Fibroblast of lung (primary cell): ENCODE results near the gene SH3D19. TPM values are rescaled to one million over a fixed set of nuclear protein-coding genes. Genes with fewer than 3 reads are reported as not detected.

ENCODE experiments used
- DNase-seq, 2 donors: peaks; one replicate each; pipeline versions ENCODE4 v3.0.0 to v3.0.0-alpha.2; 2010; ENCODE audit warnings: low read depth in 2 of 2
- H2AFZ ChIP-seq: 2 replicates; pipeline ENCODE4 v1.5.1; 2012; ENCODE audit warnings: low read length, control low read depth, inconsistent platforms
- H3K27ac ChIP-seq: 2 replicates; pipeline ENCODE4 v1.5.1; 2011; ENCODE audit warnings: low read length, control low read depth; ENCODE audit not compliant: insufficient read depth
- H3K27me3 ChIP-seq: 2 replicates; pipeline ENCODE4 v1.5.1; 2011; ENCODE audit warnings: mild to moderate bottlenecking, low read length; ENCODE audit not compliant: control insufficient read depth, insufficient read depth
- H3K36me3 ChIP-seq: 2 replicates; pipeline ENCODE4 v1.5.1; 2011; ENCODE audit warnings: low read length; ENCODE audit not compliant: control insufficient read depth, insufficient read depth
- H3K4me1 ChIP-seq: 2 replicates; pipeline ENCODE4 v1.5.1; 2011; ENCODE audit warnings: low read length; ENCODE audit not compliant: control insufficient read depth, insufficient read depth; ENCODE audit errors: extremely low read depth
- H3K4me2 ChIP-seq: 2 replicates; pipeline ENCODE4 v1.5.1; 2011; ENCODE audit warnings: low read length, control low read depth; ENCODE audit not compliant: insufficient read depth; ENCODE audit errors: extremely low read depth
- H3K4me3 ChIP-seq, 4 experiments: fragments of 200-600 bp in 1 of 4; sonication (generic) in 1 of 4; replicated peaks in 1 of 4; 2 replicates each; pipeline ENCODE4 v1.5.1; 2011 to 2016; ENCODE audit warnings: low read length in 4 of 4, low read depth in 3 of 4, mild to moderate bottlenecking in 3 of 4, control low read depth in 2 of 4, inconsistent platforms in 1 of 4, mixed read lengths in 1 of 4; ENCODE audit not compliant: insufficient read depth in 1 of 4; ENCODE audit errors: control extremely low read depth in 1 of 4
- H3K79me2 ChIP-seq: 2 replicates; pipeline ENCODE4 v1.5.1; 2012; ENCODE audit warnings: mild to moderate bottlenecking, low read length, inconsistent platforms; ENCODE audit not compliant: control insufficient read depth, insufficient read depth
- H3K9ac ChIP-seq: 2 replicates; pipeline ENCODE4 v1.5.1; 2011; ENCODE audit warnings: mild to moderate bottlenecking, low read length, control low read depth; ENCODE audit not compliant: insufficient read depth
- H3K9me3 ChIP-seq: 2 replicates; pipeline ENCODE4 v1.5.1; 2012; ENCODE audit warnings: low read depth, low read length; ENCODE audit not compliant: control insufficient read depth, insufficient read depth
- H4K20me1 ChIP-seq: 2 replicates; pipeline ENCODE4 v1.5.1; 2011; ENCODE audit warnings: low read length; ENCODE audit not compliant: control insufficient read depth, insufficient read depth; ENCODE audit errors: extremely low read depth
- CTCF ChIP-seq, 2 donors: IDR thresholded peaks in 1 of 2; conservative IDR thresholded peaks in 1 of 2; 1 replicate in 1 of 2; 2 replicates in 1 of 2; pipeline ENCODE4 v1.5.1; 2011 to 2012; ENCODE audit warnings: low read length in 2 of 2, control low read depth in 1 of 2, inconsistent platforms in 1 of 2, low read depth in 1 of 2, mild to moderate bottlenecking in 1 of 2
- EZH2 ChIP-seq: IDR thresholded peaks from 2 replicates; pipeline ENCODE4 v1.5.1; 2012; ENCODE audit warnings: low read length, control low read depth, mild to moderate bottlenecking; ENCODE audit errors: missing control alignments
- polyA minus RNA-seq: library from RNA; depleted of rRNA, polyadenylated mRNA; stranded (reverse); fragments of >200 nt; gene quantifications from 2 replicates; pipeline ENCODE4 v1.2.3, GENCODE V29; 2011; ENCODE audit warnings: low replicate concordance
- polyA plus RNA-seq, 2 donors: library from polyadenylated mRNA; depleted of rRNA in 1 of 2; stranded (reverse) in 1 of 2; unstranded in 1 of 2; fragments of >200 nt; gene quantifications; 2 replicates each; pipeline ENCODE4 v1.2.1, GENCODE V29; 2011 to 2012; ENCODE audit warnings: missing spikeins in 1 of 2
- total RNA-seq: library from RNA; depleted of rRNA; stranded (reverse); fragments of >200 nt; gene quantifications from 2 replicates; pipeline ENCODE4 v1.2.1, GENCODE V29; 2014

The SH3D19 gene
- total RNA-seq (17.7 and 31.4 TPM in 2 replicates), polyA plus RNA-seq (41.3 and 53.0 TPM in 2 replicates), polyA minus RNA-seq (59.3 and 95.8 TPM in 2 replicates)
- 28.2 and 35.1 TPM in 2 replicates for polyA plus RNA-seq (2012)

DNA sequence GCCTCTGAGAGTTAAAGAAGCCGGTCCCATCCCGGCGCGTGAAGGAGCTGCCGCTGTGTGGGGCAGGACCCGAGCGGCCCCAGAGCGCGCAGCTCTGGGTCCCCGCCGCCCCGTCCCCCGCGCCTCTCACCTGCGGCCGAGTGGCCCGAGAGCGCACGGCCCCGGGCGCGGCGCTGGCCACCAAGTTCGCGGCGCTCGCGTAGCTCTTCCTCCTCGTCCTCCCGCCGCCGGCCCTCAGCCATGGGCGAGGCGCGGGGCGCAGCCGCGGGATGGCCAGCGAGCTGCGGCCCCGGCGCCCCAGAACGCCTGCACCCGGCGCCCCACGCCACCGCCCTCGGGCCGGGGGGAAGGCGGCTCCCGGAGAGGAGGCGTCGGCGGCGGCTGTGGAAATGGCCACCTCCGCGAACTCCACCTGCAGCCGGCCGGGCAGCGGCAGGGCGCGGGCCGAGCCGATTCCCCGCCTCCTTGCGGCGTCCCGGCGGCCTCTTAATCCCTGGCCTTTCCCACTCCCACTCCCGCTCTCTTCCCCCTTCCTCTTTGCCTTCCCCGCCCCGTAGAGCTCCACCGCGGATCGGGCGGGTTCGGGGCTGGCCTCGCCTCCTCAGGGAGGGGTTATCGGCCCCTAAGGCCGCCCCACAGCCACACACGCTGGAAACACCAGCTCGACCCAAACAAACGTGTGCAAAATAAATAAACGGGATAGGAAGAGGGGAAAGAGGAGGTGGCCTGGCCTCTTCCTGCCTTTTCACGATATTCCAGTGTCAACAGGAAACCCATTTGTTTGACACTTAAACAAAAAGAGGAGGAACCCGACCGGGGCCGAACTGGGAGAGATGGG, at the start of gene SH3D19:
TSS of gene SH3D19 (minus strand) at position 495 of the 838 bp plus-strand sequence. CDS start at position 242, 253 bp downstream.
- no peaks in the 10 kb centered on the region for H3K79me2 ChIP-seq
- H3K4me1 ChIP-seq, result no peaks in the 10 kb centered on the region
- TF ChIP-seq CTCF (conservative IDR thresholded peaks at IDR 0.05 in 1 of 2, IDR thresholded peaks at IDR 0.05 in 1 of 2; ENCODE audit: low read depth in 1 of 2, low read length in 2 of 2) (no peak), EZH2 (no peak)
- H4K20me1 ChIP-seq, result no peaks in the 10 kb centered on the region
- no peak within 1 kb of the TSS for H3K9ac ChIP-seq
- H3K36me3 ChIP-seq, result no peaks in the 10 kb centered on the region
- H3K9me3 ChIP-seq, result no peaks in the 10 kb centered on the region
- peak within 1 kb of the TSS; percentile 85 for H3K4me2 ChIP-seq
- peak; percentile 58 to 76 for DNase-seq
- H3K27ac ChIP-seq, result no peak within 1 kb of the TSS
- no peaks in the 10 kb centered on the region for H3K27me3 ChIP-seq
- peak within 1 kb of the TSS; percentile 52 to 74 (median 66) for H3K4me3 ChIP-seq
- H2AFZ ChIP-seq, result peak within 1 kb of the TSS; percentile 43

GRCh38 chr4:151362404-151363164, 37.2 kb upstream of the SH3D19 start:
- Histone ChIP-seq H3K4me1 (no peaks in the 10 kb centered on the region), H3K9ac (peak overlapping the region; percentile 1), H4K20me1 (no peaks in the 10 kb centered on the region), H3K79me2 (no peaks in the 10 kb centered on the region), H3K27me3 (no peaks in the 10 kb centered on the region), H3K4me2 (no peak overlapping the region), H3K9me3 (no peaks in the 10 kb centered on the region), H3K4me3 (no peak overlapping the region), H3K36me3 (no peaks in the 10 kb centered on the region), H3K27ac (no peak overlapping the region), H2AFZ (peak overlapping the region; percentile 26)
- DNase-seq, result peak; percentile 67 to 85
- no peak for TF ChIP-seq EZH2
- TF ChIP-seq CTCF (conservative IDR thresholded peaks at IDR 0.05 in 1 of 2, IDR thresholded peaks at IDR 0.05 in 1 of 2; ENCODE audit: low read depth in 1 of 2, low read length in 2 of 2), result peak; percentile 99 to 100

- H4K20me1 ChIP-seq, result no peaks in the 10 kb centered on the region
- no peaks in the 10 kb centered on the region for H3K27me3 ChIP-seq
- no peak overlapping the region for H2AFZ ChIP-seq
- TF ChIP-seq EZH2 (no peak), CTCF (conservative IDR thresholded peaks at IDR 0.05 in 1 of 2, IDR thresholded peaks at IDR 0.05 in 1 of 2; ENCODE audit: low read depth in 1 of 2, low read length in 2 of 2) (no peak)
- H3K79me2 ChIP-seq, result no peaks in the 10 kb centered on the region
- H3K36me3 ChIP-seq, result no peaks in the 10 kb centered on the region
- no peak for DNase-seq
- no peak overlapping the region for H3K4me2 ChIP-seq
- no peak overlapping the region for H3K9ac ChIP-seq
- no peak overlapping the region for H3K27ac ChIP-seq
- no peak overlapping the region for H3K4me3 ChIP-seq
- no peaks in the 10 kb centered on the region for H3K9me3 ChIP-seq
- H3K4me1 ChIP-seq, result no peaks in the 10 kb centered on the region
Observed at GRCh38 chr4:151361966-151362365, 36.6 kb upstream of the SH3D19 start.
